Lower leg skin (tissue), 4 donors: Measurements from ENCODE around the gene PLBD2. TPM values are rescaled to one million over a fixed set of nuclear protein-coding genes. Genes with fewer than 3 reads are reported as not detected.

ENCODE experiments used
- DNase-seq, 2 donors: peaks; one replicate each; pipeline ENCODE4 v3.0.0-alpha.2; 2019; ENCODE audit warnings: low spot score in 2 of 2
- H3K4me3 ChIP-seq: fragments of 200-600 bp; sonication (generic); 2 replicates; pipeline ENCODE4 v1.5.1; 2017; ENCODE audit warnings: mild to moderate bottlenecking, low read depth; ENCODE audit not compliant: poor library complexity, severe bottlenecking
- POLR2A ChIP-seq, 2 donors: fragments of 450-650 bp; IDR thresholded peaks; one replicate each; pipeline ENCODE4 v1.6.1; 2016 to 2017; ENCODE audit warnings: antibody characterized with exemption in 2 of 2, mild to moderate bottlenecking in 1 of 2, moderate library complexity in 1 of 2
- WGBS, 2 donors: methylation state at CpG; one replicate each; pipeline ENCODE4 v1.1.5; 2018; 5-methylcytosine and 5-hydroxymethylcytosine counted together
- intact Hi-C: fragments of 100-400 bp; cut with DNase I; formaldehyde crosslinking; loops from one replicate; pipeline ENCODE4 v1.15.0; 2023; ENCODE audit warnings: low total_unique reads
- total RNA-seq, 4 donors: library from RNA; depleted of rRNA; stranded (reverse); fragments of >200 nt; gene quantifications; one replicate each; pipeline ENCODE4 v1.1.0, GENCODE V29; 2016
- TF ChIP-seq, protein P1 (sequence below), 3 donors: fragments of 450-650 bp; IDR thresholded peaks; one replicate each; pipeline ENCODE4 v1.5.1; 2016; ENCODE audit warnings: antibody characterized with exemption in 3 of 3, mild to moderate bottlenecking in 3 of 3, moderate library complexity in 2 of 3

PLBD2 gene
- total RNA-seq, 4 donors from 2014 or later, result 18.9 to 41.2 (median 31.3) TPM

GRCh38 chr12:113374823-113375428 lies 16.5 kb downstream of the PLBD2 start:
- intact Hi-C loops, result no loop called here
- WGBS, 2 donors, result 73 to 87% methylated on average over 4 of the region's 4 CpGs
- TF ChIP-seq, protein P1, sequence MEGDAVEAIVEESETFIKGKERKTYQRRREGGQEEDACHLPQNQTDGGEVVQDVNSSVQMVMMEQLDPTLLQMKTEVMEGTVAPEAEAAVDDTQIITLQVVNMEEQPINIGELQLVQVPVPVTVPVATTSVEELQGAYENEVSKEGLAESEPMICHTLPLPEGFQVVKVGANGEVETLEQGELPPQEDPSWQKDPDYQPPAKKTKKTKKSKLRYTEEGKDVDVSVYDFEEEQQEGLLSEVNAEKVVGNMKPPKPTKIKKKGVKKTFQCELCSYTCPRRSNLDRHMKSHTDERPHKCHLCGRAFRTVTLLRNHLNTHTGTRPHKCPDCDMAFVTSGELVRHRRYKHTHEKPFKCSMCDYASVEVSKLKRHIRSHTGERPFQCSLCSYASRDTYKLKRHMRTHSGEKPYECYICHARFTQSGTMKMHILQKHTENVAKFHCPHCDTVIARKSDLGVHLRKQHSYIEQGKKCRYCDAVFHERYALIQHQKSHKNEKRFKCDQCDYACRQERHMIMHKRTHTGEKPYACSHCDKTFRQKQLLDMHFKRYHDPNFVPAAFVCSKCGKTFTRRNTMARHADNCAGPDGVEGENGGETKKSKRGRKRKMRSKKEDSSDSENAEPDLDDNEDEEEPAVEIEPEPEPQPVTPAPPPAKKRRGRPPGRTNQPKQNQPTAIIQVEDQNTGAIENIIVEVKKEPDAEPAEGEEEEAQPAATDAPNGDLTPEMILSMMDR (IDR thresholded peaks at IDR 0.05), result no peak
- no peak for TF ChIP-seq POLR2A (IDR thresholded peaks at IDR 0.05)
- no peak for DNase-seq
- H3K4me3 ChIP-seq, result no peak overlapping the region

- WGBS, 2 donors, result 84 to 92% methylated on average over 3 of the region's 3 CpGs
- no peak for TF ChIP-seq POLR2A (IDR thresholded peaks at IDR 0.05)
- TF ChIP-seq, protein P1 (IDR thresholded peaks at IDR 0.05), result no peak
- no peak for DNase-seq
- intact Hi-C loops, result no loop called here
- H3K4me3 ChIP-seq, result no peak overlapping the region
These were observed 19.9 kb downstream of the PLBD2 start for GRCh38 chr12:113378291-113378690.

DNA sequence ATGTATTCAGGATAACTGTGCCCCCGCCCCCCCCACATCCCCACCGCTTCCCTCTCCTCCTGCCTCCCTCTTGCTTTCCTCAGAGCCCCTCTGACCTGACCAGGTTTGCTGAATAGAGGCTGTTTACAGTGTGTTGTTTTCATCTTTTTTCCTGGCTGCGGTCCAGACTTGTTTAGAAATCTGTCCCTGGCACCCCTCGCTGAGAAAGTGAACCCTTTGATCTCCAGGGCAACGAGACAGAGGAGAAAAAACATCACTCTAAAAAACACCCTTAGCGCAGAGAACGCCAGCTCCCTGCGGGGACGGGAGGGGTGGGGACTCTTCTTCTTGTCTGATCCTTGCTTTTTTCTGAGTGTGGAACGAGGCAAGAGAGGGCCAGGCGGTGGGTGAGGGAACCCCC lies 22.8 kb downstream of the PLBD2 start:
- no peak overlapping the region for H3K4me3 ChIP-seq
- TF ChIP-seq, protein P1 (IDR thresholded peaks at IDR 0.05), result no peak
- no peak for TF ChIP-seq POLR2A (IDR thresholded peaks at IDR 0.05)
- no peak for DNase-seq
- intact Hi-C loops, result no loop called here
- WGBS, 2 donors, result 75 to 78% methylated on average over 11 of the region's 11 CpGs

DNA sequence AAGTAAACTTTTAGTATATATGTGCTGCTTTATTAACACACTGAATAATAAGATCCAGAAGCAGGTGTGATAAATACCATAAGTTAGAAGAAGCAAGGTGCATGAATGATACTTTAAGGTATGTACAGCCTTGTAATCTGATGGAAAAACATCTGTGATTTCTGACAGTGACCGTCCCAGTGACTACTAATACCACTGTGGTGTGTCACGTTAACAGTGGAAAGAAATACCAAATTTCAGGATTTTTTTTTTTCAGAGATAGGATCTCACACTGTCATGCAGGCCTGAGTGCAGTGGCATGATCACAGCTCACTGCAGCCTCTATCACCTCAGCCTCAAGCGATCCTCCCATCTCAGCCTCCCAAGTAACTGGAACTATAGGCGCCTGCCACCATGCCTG lies 23.8 kb downstream of the PLBD2 start:
- 95 to 96% methylated on average over 4 of the region's 4 CpGs for WGBS, 2 donors
- no peak for DNase-seq
- H3K4me3 ChIP-seq, result no peak overlapping the region
- intact Hi-C loops, result no loop called here
- no peak for TF ChIP-seq POLR2A (IDR thresholded peaks at IDR 0.05)
- TF ChIP-seq, protein P1 (IDR thresholded peaks at IDR 0.05), result no peak

GRCh38 chr12:113384778-113385177 lies 26.4 kb downstream of the PLBD2 start:
- TF ChIP-seq, protein P1 (IDR thresholded peaks at IDR 0.05), result no peak
- no peak for TF ChIP-seq POLR2A (IDR thresholded peaks at IDR 0.05)
- WGBS, 2 donors, result 75 to 89% methylated on average over 5 to 14 of the region's 14 CpGs
- no peak overlapping the region for H3K4me3 ChIP-seq
- intact Hi-C loops, result no loop called here
- no peak for DNase-seq
